ENCODE measurements around the gene KLHL20.
"Not testable (repeated sequence)": the region's sequence is repeated elsewhere in the genome, so short reads cannot be mapped to it uniquely, and the experiment has no call there.

GRCh38 chr1:173683838-173684237 is 30.9 kb upstream of the KLHL20 start:
- not testable (repeated sequence) for TF ChIP-seq CTCF (IDR thresholded peaks at IDR 0.05; ENCODE audit: insufficient read depth, low read depth, low read length); EZH2 (IDR thresholded peaks at IDR 0.05; ENCODE audit: insufficient read depth, low read length)

Measured in astrocyte (in vitro differentiated cells and primary cell).